Activated CD8-positive, alpha-beta T cell treated with anti-CD3 and anti-CD28 coated beads for 36 hours (primary cell): ENCODE results near the gene GPC5. TPM values are rescaled to one million over a fixed set of nuclear protein-coding genes. Genes with fewer than 3 reads are reported as not detected.

Source experiments
- ATAC-seq: fragments of 200-7000 bp; cut with Tn5 transposase; one replicate; pipeline ENCODE4 v1.10.0; 2021; ENCODE audit warnings: mild to moderate bottlenecking, moderate library complexity
- CTCF ChIA-PET: fragments of 350-600 bp; sonication (Branson Sonifier 250); formaldehyde crosslinking; loops from one replicate; lab custom pipeline; 2021; ENCODE audit warnings: antibody characterized with exemption; lab: Charles Lee
- POLR2A ChIA-PET: fragments of 350-600 bp; sonication (Branson Sonifier 250); formaldehyde crosslinking; loops from one replicate; lab custom pipeline; 2021; ENCODE audit warnings: antibody characterized with exemption; lab: Charles Lee
- DNase-seq: peaks from one replicate; pipeline ENCODE4 v3.0.0-alpha.2; 2020
- H3K27ac Mint-ChIP-seq: one replicate; pipeline ENCODE4 v1.8.0; 2021; ENCODE audit warnings: mild to moderate bottlenecking, mixed read lengths
- H3K27me3 Mint-ChIP-seq: one replicate; pipeline ENCODE4 v1.8.0; 2021; ENCODE audit warnings: mixed read lengths
- H3K36me3 Mint-ChIP-seq: one replicate; pipeline ENCODE4 v1.8.0; 2021; ENCODE audit warnings: low read depth, mixed read lengths
- H3K4me1 Mint-ChIP-seq: one replicate; pipeline ENCODE4 v1.8.0; 2021; ENCODE audit warnings: low read depth, mixed read lengths
- H3K4me3 Mint-ChIP-seq: one replicate; pipeline ENCODE4 v1.8.0; 2021; ENCODE audit warnings: mild to moderate bottlenecking, moderate library complexity, mixed read lengths
- H3K9me3 Mint-ChIP-seq: one replicate; pipeline ENCODE4 v1.8.0; 2021; ENCODE audit warnings: mixed read lengths
- intact Hi-C: fragments of 100-400 bp; cut with micrococcal nuclease; formaldehyde crosslinking; loops from one replicate; pipeline ENCODE4 v1.10.0; 2022
- total RNA-seq, 2 experiments: library from RNA; stranded (reverse); gene quantifications; one replicate each; pipeline ENCODE4 v1.2.3, GENCODE V29; 2021
- TF ChIP-seq, protein P1 (sequence below): fragments of 200-600 bp; IDR thresholded peaks from one replicate; pipeline ENCODE4 v1.8.0; 2022; ENCODE audit warnings: antibody characterized with exemption, mild to moderate bottlenecking

GPC5 gene
- total RNA-seq, 2 experiments from 2014 or later = 0.13 to 0.14 TPM

GRCh38 chr13:92387245-92387644 is 988.8 kb downstream of the GPC5 start:
- intact Hi-C loops = no loop called here
- Mint-ChIP-seq H3K27me3 (no peaks in the 10 kb centered on the region), H3K36me3 (no peaks in the 10 kb centered on the region), H3K27ac (no peak overlapping the region), H3K4me1 (no peaks in the 10 kb centered on the region), H3K4me3 (no peak overlapping the region), H3K9me3 (no peaks in the 10 kb centered on the region)
- POLR2A ChIA-PET = no interaction called here
- DNase-seq (no peak), ATAC-seq (no peak)
- CTCF ChIA-PET = no interaction called here
- TF ChIP-seq, protein P1, sequence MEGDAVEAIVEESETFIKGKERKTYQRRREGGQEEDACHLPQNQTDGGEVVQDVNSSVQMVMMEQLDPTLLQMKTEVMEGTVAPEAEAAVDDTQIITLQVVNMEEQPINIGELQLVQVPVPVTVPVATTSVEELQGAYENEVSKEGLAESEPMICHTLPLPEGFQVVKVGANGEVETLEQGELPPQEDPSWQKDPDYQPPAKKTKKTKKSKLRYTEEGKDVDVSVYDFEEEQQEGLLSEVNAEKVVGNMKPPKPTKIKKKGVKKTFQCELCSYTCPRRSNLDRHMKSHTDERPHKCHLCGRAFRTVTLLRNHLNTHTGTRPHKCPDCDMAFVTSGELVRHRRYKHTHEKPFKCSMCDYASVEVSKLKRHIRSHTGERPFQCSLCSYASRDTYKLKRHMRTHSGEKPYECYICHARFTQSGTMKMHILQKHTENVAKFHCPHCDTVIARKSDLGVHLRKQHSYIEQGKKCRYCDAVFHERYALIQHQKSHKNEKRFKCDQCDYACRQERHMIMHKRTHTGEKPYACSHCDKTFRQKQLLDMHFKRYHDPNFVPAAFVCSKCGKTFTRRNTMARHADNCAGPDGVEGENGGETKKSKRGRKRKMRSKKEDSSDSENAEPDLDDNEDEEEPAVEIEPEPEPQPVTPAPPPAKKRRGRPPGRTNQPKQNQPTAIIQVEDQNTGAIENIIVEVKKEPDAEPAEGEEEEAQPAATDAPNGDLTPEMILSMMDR = no peak

DNA sequence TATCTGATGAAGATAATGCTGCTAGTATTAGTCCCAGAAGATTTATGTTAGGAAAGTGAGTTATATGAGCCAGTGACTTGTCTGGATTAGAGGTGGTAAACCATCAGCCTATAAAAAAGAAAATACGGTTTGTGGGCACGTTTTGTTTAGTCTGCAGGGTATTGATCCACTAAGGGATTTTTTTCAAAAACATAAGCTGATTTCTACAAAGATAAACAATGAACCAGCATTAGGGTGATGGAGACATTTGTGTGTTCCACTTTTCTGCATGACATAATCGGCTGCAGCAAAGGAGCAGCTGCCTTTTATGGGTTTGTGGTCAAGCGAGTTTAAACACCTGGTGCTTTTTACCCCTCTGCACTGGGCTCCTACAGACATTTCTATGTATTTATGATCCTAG is 991.8 kb downstream of the GPC5 start:
- ATAC-seq (no peak), DNase-seq (no peak)
- POLR2A ChIA-PET = no interaction called here
- TF ChIP-seq, protein P1 = no peak
- H3K4me3 Mint-ChIP-seq = no peak overlapping the region
- H3K9me3 Mint-ChIP-seq = no peaks in the 10 kb centered on the region
- no peaks in the 10 kb centered on the region for H3K4me1 Mint-ChIP-seq
- H3K36me3 Mint-ChIP-seq = no peaks in the 10 kb centered on the region
- CTCF ChIA-PET = no interaction called here
- no peak overlapping the region for H3K27ac Mint-ChIP-seq
- H3K27me3 Mint-ChIP-seq = no peaks in the 10 kb centered on the region
- intact Hi-C loops = no loop called here

DNA sequence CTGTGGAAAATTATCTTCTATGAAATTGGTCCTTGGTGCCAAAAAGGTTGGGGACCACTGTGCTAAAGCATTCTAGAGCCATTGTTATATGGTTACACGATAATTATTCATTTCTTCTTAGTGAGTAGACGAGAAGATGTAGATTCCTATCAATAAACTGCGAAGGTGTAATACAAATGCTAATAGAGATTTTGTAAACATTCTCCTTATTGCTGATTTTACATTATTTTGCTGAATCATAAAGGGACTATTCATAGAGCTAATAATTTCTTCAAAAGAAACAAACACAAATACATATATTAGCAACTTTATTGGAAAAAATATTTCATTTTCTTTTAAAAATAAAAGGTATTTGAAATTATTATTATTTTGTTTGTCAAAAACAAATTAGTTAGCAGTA is 1005.2 kb downstream of the GPC5 start:
- intact Hi-C loops = no loop called here
- TF ChIP-seq, protein P1 = no peak
- Mint-ChIP-seq H3K4me1 (no peaks in the 10 kb centered on the region), H3K27ac (no peak overlapping the region), H3K9me3 (peaks cover 9% of the 10 kb centered on the region), H3K4me3 (no peak overlapping the region), H3K36me3 (no peaks in the 10 kb centered on the region), H3K27me3 (no peaks in the 10 kb centered on the region)
- ATAC-seq = no peak
- no peak for DNase-seq
- POLR2A ChIA-PET = no interaction called here
- CTCF ChIA-PET = no interaction called here

GRCh38 chr13:92407858-92408257 is 1009.4 kb downstream of the GPC5 start:
- CTCF ChIA-PET = no interaction called here
- POLR2A ChIA-PET = no interaction called here
- no peak overlapping the region for H3K4me3 Mint-ChIP-seq
- no peaks in the 10 kb centered on the region for H3K27me3 Mint-ChIP-seq
- ATAC-seq (no peak), DNase-seq (no peak)
- intact Hi-C loops = no loop called here
- no peaks in the 10 kb centered on the region for H3K36me3 Mint-ChIP-seq
- no peak overlapping the region for H3K27ac Mint-ChIP-seq
- TF ChIP-seq, protein P1 = no peak
- peaks cover 5% of the 10 kb centered on the region for H3K9me3 Mint-ChIP-seq
- H3K4me1 Mint-ChIP-seq = no peaks in the 10 kb centered on the region

DNA sequence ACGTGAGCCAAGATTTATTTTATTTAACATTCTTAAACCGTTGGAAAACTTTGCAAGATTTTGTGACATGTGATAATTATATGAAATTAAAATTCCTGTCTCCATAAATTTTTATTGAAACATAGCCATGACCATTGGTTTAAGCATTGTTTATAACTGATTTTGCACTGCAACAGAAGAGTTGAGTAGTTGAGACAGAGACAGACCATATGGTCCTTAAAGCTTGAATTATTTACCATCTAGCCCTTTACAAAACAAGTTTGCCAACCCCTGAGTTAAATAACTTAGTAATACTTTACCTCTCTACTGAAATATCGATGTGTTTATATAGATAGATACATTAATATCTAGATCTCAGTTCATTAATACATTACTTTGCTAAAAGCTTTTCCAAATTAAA is 1014.1 kb downstream of the GPC5 start:
- intact Hi-C loops = no loop called here
- H3K36me3 Mint-ChIP-seq = no peaks in the 10 kb centered on the region
- POLR2A ChIA-PET = no interaction called here
- H3K4me1 Mint-ChIP-seq = no peaks in the 10 kb centered on the region
- TF ChIP-seq, protein P1 = no peak
- ATAC-seq (no peak), DNase-seq (no peak)
- no peaks in the 10 kb centered on the region for H3K27me3 Mint-ChIP-seq
- CTCF ChIA-PET = no interaction called here
- no peak overlapping the region for H3K27ac Mint-ChIP-seq
- H3K4me3 Mint-ChIP-seq = no peak overlapping the region
- peaks cover 1% of the 10 kb centered on the region for H3K9me3 Mint-ChIP-seq
